Tibial artery (tissue), 4 donors: Measurements from ENCODE around the gene ZNF93.
"Not testable (repeated sequence)": the region's sequence is repeated elsewhere in the genome, so short reads cannot be mapped to it uniquely, and the experiment has no call there.

Source experiments
- DNase-seq, 2 donors: peaks; one replicate each; pipeline ENCODE4 v3.0.0-alpha.2; 2019
- H3K27ac ChIP-seq, 2 donors: fragments of 200-600 bp; sonication (generic) in 1 of 2; 1 replicate in 1 of 2; 2 replicates in 1 of 2; pipeline ENCODE4 v1.5.1; 2018 to 2019; ENCODE audit warnings: mild to moderate bottlenecking in 1 of 2
- H3K27me3 ChIP-seq, 2 donors: fragments of 200-600 bp; sonication (generic) in 1 of 2; one replicate each; pipeline versions ENCODE4 v1.5.1 to v1.6.0; 2016 to 2019
- H3K36me3 ChIP-seq, 3 donors: fragments of 200-600 bp; sonication (generic) in 2 of 3; one replicate each; pipeline ENCODE4 v1.5.1; 2016 to 2019; ENCODE audit warnings: mild to moderate bottlenecking in 2 of 3
- H3K4me1 ChIP-seq, 4 donors: fragments of 200-600 bp; sonication (generic) in 2 of 4; 1 replicate in 3 of 4; 2 replicates in 1 of 4; pipeline ENCODE4 v1.5.1; 2016 to 2019
- H3K4me3 ChIP-seq, 2 donors: fragments of 200-600 bp; sonication (generic) in 1 of 2; 1 replicate in 1 of 2; 2 replicates in 1 of 2; pipeline ENCODE4 v1.5.1; 2018 to 2019; ENCODE audit warnings: mild to moderate bottlenecking in 2 of 2
- H3K9me3 ChIP-seq, 3 donors: fragments of 200-600 bp; sonication (generic) in 1 of 3; one replicate each; pipeline ENCODE4 v1.5.1; 2016 to 2019
- CTCF ChIP-seq, 2 experiments: fragments of 200-600 bp in 1 of 2; fragments of 450-650 bp in 1 of 2; IDR thresholded peaks; one replicate each; pipeline ENCODE4 v1.5.1; 2017 to 2019; ENCODE audit warnings: antibody characterized with exemption in 2 of 2, mild to moderate bottlenecking in 1 of 2, moderate library complexity in 1 of 2
- intact Hi-C: fragments of 100-400 bp; cut with DNase I; formaldehyde crosslinking; loops from one replicate; pipeline ENCODE4 v1.15.0; 2023; ENCODE audit warnings: low total_unique reads

The ZNF93 gene

GRCh38 chr19:19900139-19900728 lies 512 bp upstream of the ZNF93 start:
- Histone ChIP-seq H3K27ac (peak overlapping the region; percentile 71 to 87), H3K4me3 (peak overlapping the region; percentile 74 to 76), H3K36me3 (peaks cover 0 to under 1% (median 0%) of the 10 kb centered on the region in 3 donors), H3K4me1 (peaks cover 0 to 11% (median 0%) of the 10 kb centered on the region in 4 donors), H3K27me3 (no peaks in the 10 kb centered on the region), H3K9me3 (peaks cover 0 to 6% (median 0%) of the 10 kb centered on the region in 3 donors)
- no peak for DNase-seq
- intact Hi-C loops, result loop anchor here (5.0 kb wide), 1 partner anchor 33 kb away; the partner anchor contains the start of gene ZNF253
- no peak for TF ChIP-seq CTCF (IDR thresholded peaks at IDR 0.05)

DNA sequence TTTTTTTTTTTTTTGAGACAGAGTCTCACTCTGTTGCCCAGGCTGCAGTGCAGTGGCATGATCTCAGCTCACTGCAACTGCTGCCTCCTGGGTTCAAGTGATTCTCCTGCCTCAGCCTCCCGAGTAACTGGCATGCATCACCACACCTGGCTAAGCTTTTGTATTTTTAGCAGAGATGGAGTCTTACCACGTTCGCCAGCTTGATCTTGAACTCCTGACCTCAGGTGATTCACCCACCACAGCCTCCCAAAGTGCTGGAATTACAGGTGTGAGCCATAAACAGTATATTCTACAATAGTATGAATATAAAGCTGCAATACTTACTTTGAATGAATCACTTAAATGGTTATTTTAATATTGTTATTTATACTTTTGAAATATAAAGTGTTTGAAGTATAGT lies 6.8 kb downstream of the ZNF93 start:
- intact Hi-C loops, result not testable (repeated sequence)

GRCh38 chr19:19909654-19910053 lies 8.9 kb downstream of the ZNF93 start:
- TF ChIP-seq CTCF (IDR thresholded peaks at IDR 0.05), result no peak
- Histone ChIP-seq H3K36me3 (no peaks in the 10 kb centered on the region), H3K4me3 (no peak overlapping the region), H3K27ac (no peak overlapping the region), H3K27me3 (no peaks in the 10 kb centered on the region), H3K4me1 (no peaks in the 10 kb centered on the region), H3K9me3 (no peaks in the 10 kb centered on the region)
- no peak for DNase-seq
- intact Hi-C loops, result no loop called here

More for the DNA sequence above, 6.8 kb downstream of the ZNF93 start:
- DNase-seq, H3K27me3 ChIP-seq, H3K4me3 ChIP-seq, H3K4me1 ChIP-seq, H3K9me3 ChIP-seq, H3K27ac ChIP-seq, H3K36me3 ChIP-seq: not testable (repeated sequence)

GRCh38 chr19:19911150-19911549 lies 10.4 kb downstream of the ZNF93 start:
- intact Hi-C loops, result no loop called here
- no peaks in the 10 kb centered on the region for H3K27me3 ChIP-seq
- H3K27ac ChIP-seq, result no peak overlapping the region
- no peaks in the 10 kb centered on the region for H3K4me1 ChIP-seq
- no peaks in the 10 kb centered on the region for H3K36me3 ChIP-seq
- H3K4me3 ChIP-seq, result no peak overlapping the region
- DNase-seq, result no peak
- no peaks in the 10 kb centered on the region for H3K9me3 ChIP-seq
- no peak for TF ChIP-seq CTCF (IDR thresholded peaks at IDR 0.05)

- H3K27me3 ChIP-seq, result no peaks in the 10 kb centered on the region
- H3K4me1 ChIP-seq, result no peaks in the 10 kb centered on the region
- H3K9me3 ChIP-seq, result no peaks in the 10 kb centered on the region
- no peak overlapping the region for H3K27ac ChIP-seq
- no peaks in the 10 kb centered on the region for H3K36me3 ChIP-seq
- DNase-seq, result no peak
- no peak for TF ChIP-seq CTCF (IDR thresholded peaks at IDR 0.05)
- no peak overlapping the region for H3K4me3 ChIP-seq
- intact Hi-C loops, result no loop called here
These were observed 13.8 kb downstream of the ZNF93 start for GRCh38 chr19:19914596-19914995.

GRCh38 chr19:19930417-19930816 lies 29.7 kb downstream of the ZNF93 start:
- peak; percentile 61 to 77 for DNase-seq
- peak; percentile 50 to 56 for TF ChIP-seq CTCF (IDR thresholded peaks at IDR 0.05)
- H3K4me3 ChIP-seq, H3K27me3 ChIP-seq, intact Hi-C loops, H3K4me1 ChIP-seq, H3K27ac ChIP-seq: not testable (repeated sequence)
- Histone ChIP-seq H3K36me3 (peaks cover 13 to 49% (median 46%) of the 10 kb centered on the region in 3 donors), H3K9me3 (peaks cover 0 to 36% (median 5%) of the 10 kb centered on the region in 3 donors)

DNA sequence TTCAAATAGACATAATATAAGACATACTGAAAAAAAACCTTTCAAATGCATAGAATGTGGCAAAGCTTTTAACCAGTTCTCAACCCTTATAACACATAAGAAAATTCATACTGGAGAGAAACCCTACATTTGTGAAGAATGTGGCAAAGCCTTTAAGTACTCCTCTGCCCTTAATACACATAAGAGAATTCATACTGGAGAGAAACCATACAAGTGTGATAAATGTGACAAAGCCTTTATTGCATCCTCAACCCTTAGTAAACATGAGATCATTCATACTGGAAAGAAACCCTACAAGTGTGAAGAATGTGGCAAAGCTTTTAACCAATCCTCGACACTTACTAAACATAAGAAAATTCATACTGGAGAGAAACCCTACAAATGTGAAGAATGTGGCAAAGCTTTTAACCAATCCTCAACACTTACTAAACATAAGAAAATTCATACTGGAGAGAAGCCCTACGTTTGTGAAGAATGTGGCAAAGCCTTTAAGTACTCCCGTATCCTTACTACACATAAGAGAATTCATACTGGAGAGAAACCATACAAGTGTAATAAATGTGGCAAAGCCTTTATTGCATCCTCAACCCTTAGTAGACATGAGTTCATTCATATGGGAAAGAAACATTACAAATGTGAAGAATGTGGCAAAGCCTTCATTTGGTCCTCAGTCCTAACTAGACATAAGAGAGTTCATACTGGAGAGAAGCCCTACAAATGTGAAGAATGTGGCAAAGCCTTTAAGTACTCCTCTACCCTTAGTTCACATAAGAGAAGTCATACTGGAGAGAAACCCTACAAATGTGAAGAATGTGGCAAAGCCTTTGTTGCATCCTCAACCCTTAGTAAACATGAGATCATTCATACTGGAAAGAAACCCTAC lies 32.9 kb downstream of the ZNF93 start:
- DNase-seq, H3K4me1 ChIP-seq, H3K4me3 ChIP-seq, intact Hi-C loops, H3K27me3 ChIP-seq, H3K27ac ChIP-seq: not testable (repeated sequence)
- Histone ChIP-seq H3K9me3 (peaks cover 0 to 48% (median 8%) of the 10 kb centered on the region in 3 donors), H3K36me3 (peaks cover 5 to 36% (median 30%) of the 10 kb centered on the region in 3 donors)
